OCI-LY7 (cell line): ENCODE measurements around the gene CD93.

Experiments
- EZH2phosphoT487 ChIP-seq: fragments of 200-600 bp; sonication (generic); IDR thresholded peaks from 2 replicates; pipeline ENCODE4 v1.6.1; 2018; ENCODE audit warnings: low read depth, borderline replicate concordance, mild to moderate bottlenecking, mixed run types, antibody characterized with exemption, low read length, moderate library complexity, mixed read lengths
- TF ChIP-seq, protein P1 (sequence below): fragments of 200-600 bp; sonication (generic); conservative IDR thresholded peaks from 2 replicates; pipeline ENCODE4 v1.5.1; 2014; ENCODE audit warnings: mild to moderate bottlenecking, antibody characterized with exemption, low read length, moderate library complexity, mixed read lengths

DNA sequence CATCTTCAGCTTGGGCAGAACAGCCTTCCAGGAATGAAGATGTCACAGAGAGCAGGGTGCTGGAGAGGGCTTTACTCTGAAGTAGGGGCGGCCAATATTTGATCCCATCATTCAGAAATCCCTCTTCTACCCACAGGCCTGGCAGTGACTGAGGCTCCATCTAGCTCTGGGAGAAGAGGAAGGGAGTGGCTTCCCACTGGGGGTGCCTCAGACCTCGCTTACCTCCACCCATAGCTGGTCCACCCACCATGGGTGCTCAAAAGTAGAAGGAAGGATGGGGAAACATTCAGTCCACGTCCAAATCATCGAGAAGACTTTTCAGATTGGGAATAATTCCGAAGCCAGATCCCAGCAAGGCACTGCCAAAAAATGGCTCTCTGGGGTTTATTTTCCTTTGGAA lies 24.9 kb downstream of the CD93 start:
- TF ChIP-seq, protein P1, sequence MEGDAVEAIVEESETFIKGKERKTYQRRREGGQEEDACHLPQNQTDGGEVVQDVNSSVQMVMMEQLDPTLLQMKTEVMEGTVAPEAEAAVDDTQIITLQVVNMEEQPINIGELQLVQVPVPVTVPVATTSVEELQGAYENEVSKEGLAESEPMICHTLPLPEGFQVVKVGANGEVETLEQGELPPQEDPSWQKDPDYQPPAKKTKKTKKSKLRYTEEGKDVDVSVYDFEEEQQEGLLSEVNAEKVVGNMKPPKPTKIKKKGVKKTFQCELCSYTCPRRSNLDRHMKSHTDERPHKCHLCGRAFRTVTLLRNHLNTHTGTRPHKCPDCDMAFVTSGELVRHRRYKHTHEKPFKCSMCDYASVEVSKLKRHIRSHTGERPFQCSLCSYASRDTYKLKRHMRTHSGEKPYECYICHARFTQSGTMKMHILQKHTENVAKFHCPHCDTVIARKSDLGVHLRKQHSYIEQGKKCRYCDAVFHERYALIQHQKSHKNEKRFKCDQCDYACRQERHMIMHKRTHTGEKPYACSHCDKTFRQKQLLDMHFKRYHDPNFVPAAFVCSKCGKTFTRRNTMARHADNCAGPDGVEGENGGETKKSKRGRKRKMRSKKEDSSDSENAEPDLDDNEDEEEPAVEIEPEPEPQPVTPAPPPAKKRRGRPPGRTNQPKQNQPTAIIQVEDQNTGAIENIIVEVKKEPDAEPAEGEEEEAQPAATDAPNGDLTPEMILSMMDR, result no peak
- no peak for TF ChIP-seq EZH2phosphoT487
